HG02852 (cell line): ENCODE data around the gene DUOXA1.
"Not testable (repeated sequence)": the region's sequence is repeated elsewhere in the genome, so short reads cannot be mapped to it uniquely, and the experiment has no call there.

ENCODE experiments used
- ATAC-seq: cut with Tn5 transposase; IDR thresholded peaks from one replicate; pipeline ENCODE4 v1.9.1; 2021; ENCODE audit warnings: mild to moderate bottlenecking, moderate library complexity; ENCODE audit not compliant: unreplicated experiment

Gene DUOXA1

DNA sequence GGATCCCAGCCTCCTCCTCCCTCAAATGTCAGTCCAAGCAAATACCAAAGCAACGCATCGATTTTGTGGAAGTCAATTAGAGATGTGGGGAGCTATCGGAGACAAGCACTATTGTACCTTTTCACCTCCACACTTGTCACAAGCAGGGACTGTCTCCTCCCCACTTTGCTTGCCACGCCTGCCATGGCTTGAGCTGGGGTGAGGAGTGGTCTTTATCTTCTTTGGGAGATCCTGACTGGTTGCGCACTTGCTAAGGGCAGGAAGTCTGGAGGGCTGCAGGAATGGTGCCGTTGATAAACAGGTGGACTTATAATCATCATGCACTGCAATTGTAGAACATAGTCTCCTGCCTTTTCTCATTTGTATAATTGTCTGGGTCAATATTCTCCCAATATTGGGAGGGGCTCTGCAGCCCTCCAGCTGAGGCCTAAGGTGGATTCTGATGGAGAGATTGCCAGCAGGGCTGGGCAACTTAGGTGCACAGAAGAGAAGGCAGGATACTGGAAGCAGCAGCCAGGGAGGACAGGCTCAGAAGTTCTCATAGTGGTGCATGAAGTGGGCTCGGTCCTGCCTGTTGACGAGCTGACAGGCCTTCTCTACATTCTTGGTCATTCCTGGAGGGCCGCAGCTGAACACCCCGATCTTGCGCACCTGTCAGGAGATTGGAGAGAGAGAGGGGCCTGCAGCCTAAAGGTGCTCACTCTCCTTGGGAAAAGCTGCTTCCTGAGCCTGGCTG, 35.9 kb downstream of the DUOXA1 start:
- ATAC-seq, result no peak

DNA sequence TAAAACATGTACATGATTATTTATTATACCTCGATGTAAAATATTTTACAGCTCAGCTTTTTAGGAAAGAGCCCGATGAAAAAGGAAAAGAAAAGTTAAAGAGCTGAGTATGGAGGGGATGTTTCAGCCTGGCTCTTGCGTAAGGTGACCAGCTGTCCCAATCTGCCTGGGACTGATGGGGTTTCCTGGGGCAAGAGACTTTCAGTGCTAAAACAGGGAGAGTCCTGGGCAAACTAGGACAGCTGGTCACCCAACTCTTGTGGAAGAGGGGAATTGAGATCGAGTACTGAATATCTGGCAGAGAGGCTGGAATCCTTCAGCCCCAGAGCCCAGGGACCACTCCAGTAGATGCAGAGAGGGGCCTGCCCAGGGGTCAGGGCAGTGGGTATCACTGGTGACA, 36.7 kb downstream of the DUOXA1 start:
- no peak for ATAC-seq

DNA sequence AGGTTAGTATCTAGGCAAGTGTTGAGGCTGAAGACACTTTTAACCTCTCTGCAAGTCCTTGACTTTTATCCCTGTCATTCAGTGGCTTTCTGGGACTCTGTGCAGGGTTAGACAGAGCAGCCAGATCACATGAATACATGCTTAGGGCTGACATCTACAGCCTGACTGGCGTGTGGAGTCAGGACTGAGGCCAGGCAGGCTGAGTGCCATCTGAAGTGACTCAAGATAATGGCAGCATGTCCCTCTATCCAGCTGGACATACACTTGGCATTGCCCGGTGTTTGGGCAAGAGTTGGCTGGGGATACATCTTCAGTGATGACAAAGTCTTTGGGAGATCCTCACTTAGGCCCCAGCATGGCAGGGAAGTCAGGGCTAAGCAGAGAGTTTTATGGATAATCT, 38.1 kb downstream of the DUOXA1 start:
- ATAC-seq, result no peak

DNA sequence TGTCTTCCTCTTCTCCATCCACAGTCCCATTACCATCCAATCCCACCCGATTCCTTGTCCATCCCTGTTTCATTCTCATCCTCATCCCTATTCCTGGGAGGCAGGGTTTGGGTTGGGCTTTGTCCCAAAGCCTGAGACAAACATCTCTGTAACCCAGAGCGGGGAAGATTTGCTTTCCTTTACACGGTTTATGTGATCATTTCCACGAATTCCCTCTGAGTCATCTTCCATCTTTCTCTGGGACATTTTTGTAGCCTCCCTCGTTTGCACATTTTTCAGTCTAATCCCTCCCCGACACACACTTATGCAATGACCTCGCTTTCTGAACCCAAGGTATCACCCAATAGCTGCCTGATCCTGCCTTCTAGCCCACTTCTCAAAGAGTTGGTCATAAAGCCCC, 38.5 kb downstream of the DUOXA1 start:
- ATAC-seq, result no peak

DNA sequence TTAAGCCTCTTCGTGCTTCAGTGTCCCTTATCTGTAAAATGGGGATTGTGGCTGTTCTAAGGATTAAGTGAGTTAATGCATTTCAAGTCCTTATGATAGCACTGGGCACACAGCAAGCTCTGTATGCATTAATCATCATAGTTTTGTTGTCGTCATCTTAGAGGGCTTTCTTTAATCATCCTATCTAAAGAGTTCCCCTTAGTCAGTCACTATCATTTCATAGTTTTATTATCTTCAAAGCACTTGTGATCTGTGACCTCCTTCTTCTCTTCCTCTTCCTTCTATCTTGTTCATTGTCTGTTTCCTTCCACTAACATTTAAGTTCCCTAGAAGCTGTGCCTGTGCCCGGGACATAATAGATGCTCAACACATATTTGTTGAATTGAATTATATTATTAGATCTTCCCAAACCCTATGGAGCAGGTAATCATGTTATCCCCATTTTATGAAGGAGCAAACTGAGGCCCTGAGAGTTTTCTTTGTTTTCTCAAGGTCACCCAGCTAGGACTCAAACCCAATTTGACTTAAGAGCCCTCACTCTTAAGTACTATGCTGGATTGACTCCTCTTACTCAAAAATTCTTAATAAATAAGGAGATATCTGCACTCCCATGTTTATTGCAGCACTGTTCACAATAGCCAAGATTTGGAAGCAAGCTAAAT, 39.8 kb downstream of the DUOXA1 start:
- ATAC-seq, result no peak

DNA sequence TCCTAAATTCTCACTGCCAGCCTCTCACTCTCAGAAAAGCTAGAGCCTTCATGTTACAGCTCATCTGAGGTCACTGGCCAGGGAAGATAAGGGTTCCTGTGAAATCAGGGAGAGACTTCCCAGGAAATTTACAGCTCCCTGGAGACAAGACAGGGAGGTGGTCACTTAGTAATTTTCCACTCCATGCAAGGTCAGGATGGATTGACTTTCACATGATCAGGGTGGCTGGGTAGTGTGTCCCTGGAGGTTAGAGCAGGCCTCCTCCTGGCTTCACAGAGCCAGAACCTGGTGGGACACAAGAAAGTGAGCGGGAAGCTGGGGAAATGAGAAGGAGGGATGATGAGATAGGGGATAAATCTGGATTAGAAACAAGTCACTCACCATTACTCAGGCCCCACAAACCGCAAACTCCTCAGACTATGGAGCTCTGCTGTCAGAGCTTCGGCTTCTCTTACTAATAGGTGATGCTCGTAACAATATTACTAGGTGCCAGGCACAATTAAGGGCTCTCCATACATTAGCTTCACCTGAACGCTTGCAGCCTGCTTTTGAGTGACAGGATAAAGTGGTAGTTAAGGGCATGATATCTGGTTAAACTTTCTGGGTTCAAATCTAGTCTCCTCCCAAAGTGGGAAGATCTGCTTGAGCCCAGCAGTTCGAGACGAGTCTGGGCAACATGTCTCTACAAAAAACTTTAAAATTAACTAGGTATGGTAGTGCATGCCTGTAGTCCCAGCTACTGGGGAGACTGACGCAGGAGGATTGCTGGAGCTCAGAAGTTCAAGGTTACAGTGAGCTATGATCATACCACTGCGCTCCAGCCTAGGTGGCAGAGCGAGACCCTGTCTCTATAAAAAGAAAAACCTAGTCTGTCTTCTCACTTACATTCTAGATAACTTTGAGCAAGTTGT, 40.6 kb downstream of the DUOXA1 start:
- no peak for ATAC-seq

DNA sequence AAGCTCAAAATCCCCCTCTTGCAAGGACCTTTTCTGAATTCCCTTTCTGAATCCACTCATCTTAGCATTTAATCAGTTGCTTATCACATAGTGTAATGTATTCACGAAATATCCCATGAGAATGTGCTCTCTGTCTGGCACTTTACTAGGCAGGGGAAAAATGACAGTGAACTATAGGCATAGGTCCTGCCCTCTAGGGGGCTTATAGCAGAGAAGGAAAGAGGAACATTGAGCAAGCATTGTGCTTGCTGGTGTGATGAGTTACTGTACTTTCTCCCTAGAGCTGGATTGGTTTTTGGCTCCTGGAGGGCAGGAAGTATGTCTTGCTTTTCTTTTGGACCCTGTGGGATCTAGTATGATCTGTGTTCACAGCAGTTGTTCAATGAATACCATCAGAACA, 42.2 kb downstream of the DUOXA1 start:
- ATAC-seq, result no peak

DNA sequence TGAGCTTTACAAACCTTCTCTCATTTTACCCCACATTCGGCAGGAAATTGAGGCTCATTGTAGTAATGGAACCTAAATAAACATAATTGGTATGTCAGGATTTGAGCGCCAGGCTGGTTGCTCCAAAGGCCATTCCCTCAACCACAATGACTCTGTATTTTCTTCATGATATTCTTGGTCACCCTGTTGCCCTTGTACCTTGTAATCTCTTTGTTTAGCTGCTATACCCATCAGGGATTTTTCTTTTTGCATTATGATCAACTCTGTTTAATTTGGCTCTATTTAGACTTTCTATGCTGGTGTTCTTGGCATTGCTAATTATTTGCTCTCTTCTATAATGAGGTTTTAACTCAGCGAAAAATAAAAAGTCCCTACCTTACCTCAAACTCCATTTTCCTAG, 45.5 kb downstream of the DUOXA1 start:
- ATAC-seq, result no peak

DNA sequence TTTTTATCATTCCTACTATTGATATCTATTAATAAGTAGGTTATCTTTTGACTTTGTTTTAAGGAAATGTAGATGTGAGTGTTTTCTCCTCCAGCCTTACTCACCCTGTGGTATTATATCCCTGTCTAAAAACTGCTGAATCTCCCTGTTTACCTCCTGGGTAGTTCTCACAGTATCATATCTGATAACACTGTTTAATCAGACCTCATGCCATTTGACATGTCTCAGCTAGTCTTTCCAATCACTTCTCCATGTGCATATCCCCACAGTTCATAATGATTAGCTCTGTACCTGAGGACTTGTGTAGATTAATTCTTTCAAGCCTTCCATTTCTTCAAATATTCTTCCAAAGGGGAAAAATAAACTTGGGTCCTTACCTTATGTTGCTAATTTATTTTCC, 46.5 kb downstream of the DUOXA1 start:
- no peak for ATAC-seq

DNA sequence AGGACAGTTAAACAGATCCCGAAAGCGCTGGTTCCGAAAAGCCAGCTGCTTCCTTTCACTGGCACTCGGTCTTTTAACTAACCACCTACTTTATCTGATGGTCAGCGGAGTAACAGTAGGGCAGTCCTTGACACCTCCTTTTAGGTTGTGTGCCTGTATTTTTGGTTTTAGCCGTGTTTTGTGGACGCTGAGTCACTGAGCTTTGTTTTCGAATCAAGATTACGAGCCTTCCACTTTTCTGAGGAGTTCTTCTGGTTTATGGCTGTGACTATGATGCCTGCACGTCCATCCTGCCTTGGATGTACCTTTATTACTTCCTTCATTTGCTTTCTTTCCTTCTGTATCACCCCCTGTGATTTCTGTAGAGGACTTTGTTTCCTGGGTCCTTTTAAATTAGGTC, 47.3 kb downstream of the DUOXA1 start:
- not testable (repeated sequence) for ATAC-seq

DNA sequence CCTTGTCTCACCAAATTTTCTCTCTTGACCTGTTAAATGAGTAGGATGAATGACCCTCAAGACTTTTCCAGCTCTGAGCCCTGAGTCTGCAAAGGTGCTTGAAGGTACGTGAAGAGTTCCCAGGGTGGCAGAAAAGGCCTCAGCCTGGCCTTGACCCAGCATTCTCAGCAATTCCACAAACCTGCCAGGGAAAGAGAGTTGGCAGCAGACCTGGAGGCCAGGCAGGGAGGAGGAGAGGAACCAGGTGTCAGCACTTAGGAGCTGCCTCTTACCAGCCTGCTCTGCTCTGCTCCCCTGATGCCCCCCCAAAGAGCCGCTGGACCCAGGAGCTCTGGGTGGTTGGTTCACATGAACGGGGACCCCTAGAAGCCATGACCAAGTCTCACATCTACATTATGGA, 49.1 kb downstream of the DUOXA1 start:
- ATAC-seq, result not testable (repeated sequence)

DNA sequence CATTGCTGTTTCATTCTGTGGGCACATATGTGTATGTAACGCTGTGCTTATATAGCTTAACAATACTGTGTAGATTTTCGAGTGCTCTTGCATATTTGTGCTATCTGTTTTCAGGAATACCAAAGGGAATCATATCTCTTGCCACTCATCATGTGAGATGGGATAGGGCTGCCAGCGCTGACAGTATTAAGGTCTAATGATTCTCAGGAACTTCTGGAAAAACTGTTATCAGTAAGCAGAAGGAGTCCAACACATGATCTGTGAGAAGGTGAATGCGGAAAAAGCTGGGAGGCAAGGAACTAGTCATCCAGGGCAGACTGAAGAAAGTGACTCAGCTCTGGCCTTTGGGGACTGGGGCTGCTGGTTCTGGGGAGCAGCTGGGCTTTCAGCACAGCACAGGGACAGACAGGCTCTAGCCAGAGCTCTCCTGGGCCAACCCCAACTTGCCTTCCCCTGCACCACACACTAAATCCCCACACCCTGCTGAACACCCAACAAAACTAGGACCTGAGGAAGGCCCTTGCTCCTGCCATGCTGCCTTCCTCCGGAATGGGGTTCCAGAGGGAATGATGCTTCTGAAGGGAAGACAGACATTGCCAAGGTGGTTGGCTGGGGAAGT, 49.9 kb downstream of the DUOXA1 start:
- ATAC-seq, result not testable (repeated sequence)

DNA sequence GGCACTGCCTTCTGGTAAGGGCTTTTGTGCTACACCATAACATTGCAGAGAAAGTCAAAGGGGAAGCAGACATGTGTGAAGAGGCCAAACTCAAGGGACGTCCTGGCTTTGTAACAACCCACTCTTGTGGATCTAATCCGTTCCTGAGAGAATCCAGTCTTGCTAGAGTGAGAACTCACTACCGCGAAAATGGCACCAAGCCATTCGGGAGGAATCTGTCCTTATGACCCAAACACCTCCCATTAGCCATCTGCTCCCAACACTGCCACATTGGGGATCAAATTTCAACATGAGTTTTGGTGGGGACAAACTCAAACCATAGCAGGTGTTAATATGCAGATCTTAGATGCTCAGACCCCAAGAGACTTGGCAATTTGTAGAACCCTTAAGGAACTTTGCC, 50.5 kb downstream of the DUOXA1 start:
- not testable (repeated sequence) for ATAC-seq

DNA sequence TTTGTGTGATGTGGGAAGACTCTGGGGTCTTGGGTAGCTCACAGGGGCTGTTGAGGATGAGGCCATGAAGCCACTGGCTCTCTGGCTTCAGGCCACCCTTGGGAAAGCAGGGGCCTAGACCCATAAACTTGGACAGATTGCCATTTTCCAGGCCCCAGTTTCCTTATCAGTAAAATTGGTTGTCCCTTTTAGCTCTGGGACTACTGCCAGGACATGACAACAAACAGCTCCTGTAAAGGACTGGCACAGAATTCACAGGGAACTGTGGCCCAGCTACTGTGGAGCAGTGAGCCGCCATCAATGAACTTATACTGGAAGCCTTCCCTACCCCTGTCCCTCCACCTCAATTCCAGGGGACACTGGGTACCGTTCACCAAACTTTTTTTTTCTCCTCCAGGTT, 52.3 kb downstream of the DUOXA1 start:
- ATAC-seq, result not testable (repeated sequence)

DNA sequence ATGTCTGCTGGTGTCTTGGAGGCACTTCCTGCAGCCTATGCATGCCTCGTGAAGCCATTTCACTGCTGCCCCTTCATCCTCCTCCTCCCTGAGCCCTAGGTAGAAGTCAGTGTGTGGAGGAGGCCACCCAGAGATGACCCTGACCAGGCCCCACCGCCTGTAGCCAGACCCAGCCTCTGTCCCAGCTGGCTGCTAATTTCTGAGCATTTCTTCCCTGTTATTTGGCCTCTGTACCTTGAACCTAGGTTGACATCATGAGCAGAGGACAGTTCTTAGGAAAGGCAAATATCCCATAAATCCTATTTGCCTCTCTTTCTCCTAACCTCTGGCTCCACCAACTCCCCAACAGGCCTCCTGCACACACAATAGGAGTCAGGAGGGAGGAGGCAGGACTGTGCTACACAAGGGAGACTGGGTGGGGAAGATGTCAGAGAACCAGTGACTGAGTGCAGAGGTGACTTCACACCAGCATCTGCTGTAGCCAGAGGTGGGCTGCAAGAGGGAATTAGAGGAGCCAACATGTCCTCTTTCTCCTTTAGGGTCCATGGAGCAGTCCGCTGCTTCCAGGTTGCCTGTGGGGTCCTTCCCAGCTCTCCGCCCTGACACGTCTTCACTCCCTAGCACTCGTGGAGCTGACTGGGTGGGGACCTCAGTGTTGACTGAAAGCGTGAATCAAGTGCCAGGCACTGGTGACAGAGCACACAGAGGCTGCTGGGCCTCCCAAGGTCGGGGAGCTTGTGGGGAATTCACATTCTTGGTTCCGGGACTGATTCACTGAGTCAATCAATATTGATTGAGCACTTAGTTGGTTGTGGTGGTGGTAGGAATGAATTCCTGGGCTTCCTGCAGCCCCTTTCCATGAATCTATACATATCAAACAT, 54.0 kb downstream of the DUOXA1 start:
- not testable (repeated sequence) for ATAC-seq

DNA sequence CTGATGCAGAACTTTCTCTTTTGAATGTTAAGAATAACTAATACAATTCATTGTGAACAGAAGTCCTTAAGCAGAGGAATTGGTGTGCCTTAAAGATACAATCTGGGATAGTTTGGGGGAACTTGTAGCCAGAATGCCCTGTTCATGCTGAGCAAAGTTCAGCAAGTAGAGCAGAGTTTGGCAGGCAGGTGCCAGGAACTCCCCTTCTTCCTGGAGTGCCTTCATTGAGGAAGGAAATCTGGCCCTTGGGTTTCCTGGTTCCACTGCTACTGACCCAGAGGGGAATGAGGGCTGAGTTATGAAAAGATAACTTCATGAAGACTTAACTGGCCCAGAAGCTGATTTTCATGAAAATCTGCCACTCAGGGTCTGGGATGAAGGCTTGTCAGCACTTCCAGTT, 56.1 kb downstream of the DUOXA1 start:
- ATAC-seq, result not testable (repeated sequence)

DNA sequence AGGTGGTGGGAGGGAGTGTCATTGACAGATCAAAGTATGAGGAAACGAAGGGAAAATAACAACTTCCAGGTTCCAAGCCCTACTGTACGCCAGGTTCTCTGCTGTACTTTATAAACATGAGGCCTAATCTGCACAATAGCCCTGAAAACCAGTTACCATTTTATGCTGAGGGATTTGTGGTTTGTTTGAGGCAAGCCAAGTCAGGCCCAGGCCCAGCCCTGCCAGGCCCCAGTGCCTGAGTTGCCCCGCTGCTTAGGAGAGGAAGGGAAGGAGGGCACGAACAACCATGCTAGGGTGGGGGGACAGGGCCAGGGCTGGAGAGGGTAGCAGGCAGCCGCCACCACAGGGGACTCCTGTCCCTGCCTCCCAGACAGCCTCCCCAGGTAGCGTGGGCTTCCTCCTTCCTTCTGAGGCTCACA, 59.7 kb downstream of the DUOXA1 start:
- not testable (repeated sequence) for ATAC-seq
